Stimulated activated CD4-positive, alpha-beta T cell treated with anti-CD3 and anti-CD28 coated beads, Interleukin-1b, Interleukin-23, amount 100 ng/mL, for 4 hours (primary cell): Measurements from ENCODE around the gene ACO2.

Source experiments
- DNase-seq, 2 donors: peaks; one replicate each; pipeline ENCODE4 v3.0.0-alpha.2; 2020; ENCODE audit warnings: low read depth in 2 of 2

The ACO2 gene

GRCh38 chr22:41523464-41524221 is 54.7 kb downstream of the ACO2 start:
- DNase-seq = no peak

GRCh38 chr22:41524251-41524661 is 55.3 kb downstream of the ACO2 start:
- no peak for DNase-seq

GRCh38 chr22:41524809-41525449 is 56.0 kb downstream of the ACO2 start:
- peak; percentile 51 for DNase-seq

- DNase-seq = no peak
Observed at GRCh38 chr22:41525450-41526225, 56.7 kb downstream of the ACO2 start.

GRCh38 chr22:41526226-41526829 is 57.4 kb downstream of the ACO2 start:
- DNase-seq = no peak

GRCh38 chr22:41526830-41527799 is 58.2 kb downstream of the ACO2 start:
- DNase-seq = peak; percentile 60 to 66

GRCh38 chr22:41528132-41528766 is 59.3 kb downstream of the ACO2 start:
- DNase-seq = no peak

- no peak for DNase-seq
Observed at GRCh38 chr22:41528938-41529561, 60.1 kb downstream of the ACO2 start.

GRCh38 chr22:41530890-41531714 is 62.2 kb downstream of the ACO2 start:
- no peak for DNase-seq

- DNase-seq = no peak
Observed at GRCh38 chr22:41531715-41532477, 63.0 kb downstream of the ACO2 start.

GRCh38 chr22:41532908-41533825 is 64.2 kb downstream of the ACO2 start:
- peak; percentile 39 to 52 for DNase-seq

GRCh38 chr22:41534219-41534618 is 65.3 kb downstream of the ACO2 start:
- no peak for DNase-seq

GRCh38 chr22:41535244-41535643 is 66.3 kb downstream of the ACO2 start:
- DNase-seq = no peak

GRCh38 chr22:41537203-41537602 is 68.3 kb downstream of the ACO2 start:
- DNase-seq = no peak

GRCh38 chr22:41538583-41538982 is 69.7 kb downstream of the ACO2 start:
- no peak for DNase-seq

GRCh38 chr22:41539146-41540005 is 70.5 kb downstream of the ACO2 start:
- DNase-seq = no peak

GRCh38 chr22:41540006-41540315 is 71.0 kb downstream of the ACO2 start:
- no peak for DNase-seq
